ENCODE results near the gene LRP4.
"Not testable (repeated sequence)": the region's sequence is repeated elsewhere in the genome, so short reads cannot be mapped to it uniquely, and the experiment has no call there.

Gene LRP4

GRCh38 chr11:46918083-46918787 lies at the start of gene LRP4:
Gene LRP4 (minus strand): TSS chr11:46918550. CDS start chr11:46918379, 171 bp downstream.
- DNase-seq (ENCODE audit: low read depth in 2 of 2), result no peak

- DNase-seq (ENCODE audit: low read depth in 2 of 2), result no peak
Observed at GRCh38 chr11:46967962-46968361, 49.6 kb upstream of the LRP4 start.

GRCh38 chr11:46966773-46967172 lies 48.4 kb upstream of the LRP4 start:
- no peak for DNase-seq (ENCODE audit: low read depth in 2 of 2)

- DNase-seq (ENCODE audit: low read depth in 2 of 2), result no peak
Observed at GRCh38 chr11:46963844-46964243, 45.5 kb upstream of the LRP4 start.

- DNase-seq (ENCODE audit: low read depth in 2 of 2), result not testable (repeated sequence)
Observed at GRCh38 chr11:46961886-46962285, 43.5 kb upstream of the LRP4 start.

- no peak for DNase-seq (ENCODE audit: low read depth in 2 of 2)
Observed at GRCh38 chr11:46961041-46961440, 42.7 kb upstream of the LRP4 start.

GRCh38 chr11:46958777-46959176 lies 40.4 kb upstream of the LRP4 start:
- no peak for DNase-seq (ENCODE audit: low read depth in 2 of 2)

- DNase-seq (ENCODE audit: low read depth in 2 of 2), result no peak
Observed at GRCh38 chr11:46953093-46953492, 34.7 kb upstream of the LRP4 start.

- DNase-seq (ENCODE audit: low read depth in 2 of 2), result no peak
Observed at GRCh38 chr11:46952553-46952952, 34.2 kb upstream of the LRP4 start.

GRCh38 chr11:46951864-46952263 lies 33.5 kb upstream of the LRP4 start:
- DNase-seq (ENCODE audit: low read depth in 2 of 2), result no peak

- DNase-seq (ENCODE audit: low read depth in 2 of 2), result no peak
Observed at GRCh38 chr11:46949297-46949696, 30.9 kb upstream of the LRP4 start.

GRCh38 chr11:46948378-46949131 lies 30.2 kb upstream of the LRP4 start:
- no peak for DNase-seq (ENCODE audit: low read depth in 2 of 2)

- DNase-seq (ENCODE audit: low read depth in 2 of 2), result no peak
Observed at GRCh38 chr11:46947399-46948077, 29.2 kb upstream of the LRP4 start.

- no peak for DNase-seq (ENCODE audit: low read depth in 2 of 2)
Observed at GRCh38 chr11:46944356-46945075, 26.2 kb upstream of the LRP4 start.

GRCh38 chr11:46942172-46942571 lies 23.8 kb upstream of the LRP4 start:
- no peak for DNase-seq (ENCODE audit: low read depth in 2 of 2)

- peak; percentile 80 to 88 for DNase-seq (ENCODE audit: low read depth in 2 of 2)
Observed at GRCh38 chr11:46936138-46937110, 18.1 kb upstream of the LRP4 start, which contains the start of gene CSTPP1. Gene CSTPP1 (plus strand): TSS chr11:46936761. CDS start chr11:46936806, 45 bp downstream.

GRCh38 chr11:46930089-46930488 lies 11.7 kb upstream of the LRP4 start:
- DNase-seq (ENCODE audit: low read depth in 2 of 2), result no peak

- DNase-seq (ENCODE audit: low read depth in 2 of 2), result not testable (repeated sequence)
Observed at GRCh38 chr11:46928701-46929100, 10.4 kb upstream of the LRP4 start.

- not testable (repeated sequence) for DNase-seq (ENCODE audit: low read depth in 2 of 2)
Observed at GRCh38 chr11:46927928-46928327, 9.6 kb upstream of the LRP4 start.

GRCh38 chr11:46920755-46921154 lies 2.4 kb upstream of the LRP4 start:
- DNase-seq (ENCODE audit: low read depth in 2 of 2), result no peak
